Smooth muscle cell (in vitro differentiated cells): ENCODE data around the gene SLC4A3. TPM values are rescaled to one million over a fixed set of nuclear protein-coding genes. Genes with fewer than 3 reads are reported as not detected.

Source experiments
- DNase-seq: peaks from one replicate; lab custom pipeline; 2025; ENCODE audit not compliant: unreplicated experiment; lab: John Stamatoyannopoulos, UW
- H2AFZ ChIP-seq: fragments of 200-600 bp; sonication (generic); 2 replicates; pipeline ENCODE4 v1.6.0; 2016; ENCODE audit warnings: antibody characterized with exemption, low read depth, mild to moderate bottlenecking
- H3F3A ChIP-seq: fragments of 200-600 bp; sonication (generic); 2 replicates; pipeline ENCODE4 v1.6.0; 2017; ENCODE audit warnings: antibody characterized with exemption, low read depth
- H3K27ac ChIP-seq: fragments of 200-600 bp; sonication (generic); 2 replicates; pipeline ENCODE4 v1.5.1; 2016; ENCODE audit warnings: low read depth, mild to moderate bottlenecking
- H3K27me3 ChIP-seq: fragments of 200-600 bp; sonication (generic); 2 replicates; pipeline ENCODE4 v1.6.1; 2016; ENCODE audit warnings: low read depth, mild to moderate bottlenecking
- H3K36me3 ChIP-seq: fragments of 200-600 bp; sonication (generic); 2 replicates; pipeline ENCODE4 v1.5.1; 2016; ENCODE audit warnings: low read depth
- H3K4me1 ChIP-seq: fragments of 200-600 bp; sonication (generic); 2 replicates; pipeline ENCODE4 v1.5.1; 2016; ENCODE audit warnings: low read depth
- H3K4me2 ChIP-seq: fragments of 200-600 bp; sonication (generic); 2 replicates; pipeline ENCODE4 v1.6.0; 2016; ENCODE audit warnings: mild to moderate bottlenecking
- H3K4me3 ChIP-seq: fragments of 200-600 bp; sonication (generic); 2 replicates; pipeline ENCODE4 v1.5.1; 2016; ENCODE audit warnings: mild to moderate bottlenecking
- H3K79me2 ChIP-seq: fragments of 200-600 bp; sonication (generic); 2 replicates; pipeline ENCODE4 v1.6.0; 2016; ENCODE audit warnings: low read depth, mild to moderate bottlenecking
- H3K9ac ChIP-seq: fragments of 200-600 bp; sonication (generic); 2 replicates; pipeline ENCODE4 v1.6.0; 2016; ENCODE audit warnings: low read depth
- H3K9me3 ChIP-seq: fragments of 200-600 bp; sonication (generic); replicated peaks from 2 replicates; pipeline ENCODE4 v1.5.1; 2016; ENCODE audit warnings: low read depth
- H4K20me1 ChIP-seq: fragments of 200-600 bp; sonication (generic); 2 replicates; pipeline ENCODE4 v1.6.0; 2016; ENCODE audit warnings: low read depth
- CTCF ChIP-seq: fragments of 200-600 bp; sonication (generic); IDR thresholded peaks from 2 replicates; pipeline ENCODE4 v1.5.1; 2017; ENCODE audit warnings: borderline replicate concordance, mild to moderate bottlenecking, antibody characterized with exemption; ENCODE audit not compliant: insufficient read depth, poor library complexity, severe bottlenecking
- WGBS: methylation state at CpG from one replicate; pipeline ENCODE4 v1.1.7; 2016; ENCODE audit warnings: low lambda C conversion rate; 5-methylcytosine and 5-hydroxymethylcytosine counted together
- polyA plus RNA-seq: library from polyadenylated mRNA; unstranded; fragments of >200 nt; fragmentation: Nextera tagmentation; extraction: Ambion mirVana; gene quantifications from 2 replicates; pipeline ENCODE4 v1.2.1, GENCODE V29; 2016
- total RNA-seq: library from RNA; depleted of rRNA; stranded (reverse); fragments of >200 nt; gene quantifications from 2 replicates; pipeline ENCODE4 v1.2.3, GENCODE V29; 2014

The SLC4A3 gene
- total and polyA plus RNA-seq, 2 experiments from 2014 or later = 4.9 to 12.1 TPM

- Histone ChIP-seq H3K27me3 (no peaks in the 10 kb centered on the region), H3K4me2 (no peak overlapping the region), H3K36me3 (no peaks in the 10 kb centered on the region), H3K79me2 (no peaks in the 10 kb centered on the region), H3K27ac (no peak overlapping the region), H3K9me3 (no peaks in the 10 kb centered on the region), H4K20me1 (no peaks in the 10 kb centered on the region), H3K4me1 (no peaks in the 10 kb centered on the region), H3K4me3 (no peak overlapping the region), H3F3A (no peaks in the 10 kb centered on the region), H2AFZ (no peak overlapping the region), H3K9ac (no peak overlapping the region)
- DNase-seq = no peak
- no peak for TF ChIP-seq CTCF
- WGBS = 97% methylated on average over 11 of the region's 11 CpGs
These were observed 12.4 kb upstream of the SLC4A3 start for GRCh38 chr2:219615036-219615435.

DNA sequence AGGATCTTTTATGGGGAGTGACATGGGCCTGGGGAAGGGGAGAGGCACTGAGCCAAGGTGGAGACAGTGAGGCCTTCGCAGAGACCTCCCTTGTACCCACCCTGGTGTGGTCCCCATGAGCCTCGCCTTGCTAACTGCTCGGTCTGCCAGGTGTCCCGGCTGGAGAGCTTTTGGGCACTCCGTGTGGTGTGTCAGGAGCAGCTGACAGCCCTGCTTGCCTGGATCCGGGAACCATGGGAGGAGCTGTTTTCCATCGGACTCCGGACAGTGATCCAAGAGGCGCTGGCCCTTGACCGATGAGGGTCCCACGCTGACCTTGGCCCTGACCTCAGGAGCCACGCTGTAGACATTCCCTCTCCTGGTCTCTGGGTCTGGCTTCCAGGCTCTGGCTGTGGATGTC is 11.5 kb upstream of the SLC4A3 start:
- Histone ChIP-seq H2AFZ (no peak overlapping the region), H3K4me1 (no peaks in the 10 kb centered on the region), H3K4me3 (no peak overlapping the region), H3K36me3 (no peaks in the 10 kb centered on the region), H3K27me3 (no peaks in the 10 kb centered on the region), H3K4me2 (no peak overlapping the region), H3F3A (no peaks in the 10 kb centered on the region), H3K79me2 (no peaks in the 10 kb centered on the region), H3K27ac (no peak overlapping the region), H3K9me3 (no peaks in the 10 kb centered on the region), H4K20me1 (no peaks in the 10 kb centered on the region), H3K9ac (no peak overlapping the region)
- DNase-seq = no peak
- WGBS = 99% methylated on average over 11 of the region's 12 CpGs
- no peak for TF ChIP-seq CTCF

GRCh38 chr2:219616550-219616949 is 10.9 kb upstream of the SLC4A3 start:
- no peaks in the 10 kb centered on the region for H4K20me1 ChIP-seq
- H3K79me2 ChIP-seq = no peaks in the 10 kb centered on the region
- no peak overlapping the region for H3K9ac ChIP-seq
- 96% methylated on average over 4 of the region's 4 CpGs for WGBS
- no peaks in the 10 kb centered on the region for H3K36me3 ChIP-seq
- H3K27me3 ChIP-seq = no peaks in the 10 kb centered on the region
- H2AFZ ChIP-seq = no peak overlapping the region
- H3K4me1 ChIP-seq = no peaks in the 10 kb centered on the region
- TF ChIP-seq CTCF = no peak
- H3K4me2 ChIP-seq = no peak overlapping the region
- no peaks in the 10 kb centered on the region for H3F3A ChIP-seq
- no peaks in the 10 kb centered on the region for H3K9me3 ChIP-seq
- H3K27ac ChIP-seq = no peak overlapping the region
- no peak for DNase-seq
- no peak overlapping the region for H3K4me3 ChIP-seq

GRCh38 chr2:219618733-219619122 is 8.7 kb upstream of the SLC4A3 start:
- Histone ChIP-seq H4K20me1 (no peaks in the 10 kb centered on the region), H3K79me2 (no peaks in the 10 kb centered on the region), H3K4me2 (no peak overlapping the region), H2AFZ (no peak overlapping the region), H3F3A (no peaks in the 10 kb centered on the region), H3K9ac (no peak overlapping the region), H3K36me3 (no peaks in the 10 kb centered on the region), H3K4me3 (no peak overlapping the region), H3K4me1 (no peaks in the 10 kb centered on the region), H3K27ac (no peak overlapping the region), H3K27me3 (no peaks in the 10 kb centered on the region), H3K9me3 (no peaks in the 10 kb centered on the region)
- TF ChIP-seq CTCF = no peak
- WGBS = 92% methylated on average over 3 of the region's 3 CpGs
- no peak for DNase-seq
